Thyroid gland (tissue), 4 donors: ENCODE measurements around the gene POLL. TPM values are rescaled to one million over a fixed set of nuclear protein-coding genes. Genes with fewer than 3 reads are reported as not detected.

ENCODE experiments used
- DNase-seq, 2 donors: peaks; one replicate each; pipeline ENCODE4 v3.0.0-alpha.2; 2019
- H3K27ac ChIP-seq, 3 donors: fragments of 200-600 bp; sonication (generic); 1 replicate in 2 of 3; 2 replicates in 1 of 3; pipeline ENCODE4 v1.5.1; 2016 to 2019; ENCODE audit warnings: mild to moderate bottlenecking in 1 of 3, moderate library complexity in 1 of 3
- H3K27me3 ChIP-seq: fragments of 200-600 bp; sonication (generic); one replicate; pipeline ENCODE4 v1.5.1; 2019
- H3K36me3 ChIP-seq, 2 donors: fragments of 200-600 bp; sonication (generic); one replicate each; pipeline ENCODE4 v1.5.1; 2016 to 2019
- H3K4me1 ChIP-seq, 2 donors: fragments of 200-600 bp; sonication (generic); one replicate each; pipeline ENCODE4 v1.5.1; 2017 to 2019
- H3K4me3 ChIP-seq, 3 donors: fragments of 200-600 bp; sonication (generic); replicated peaks in 1 of 3; 1 replicate in 2 of 3; 2 replicates in 1 of 3; pipeline ENCODE4 v1.5.1; 2016; ENCODE audit warnings: mild to moderate bottlenecking in 1 of 3
- H3K9me3 ChIP-seq: fragments of 200-600 bp; sonication (generic); one replicate; pipeline ENCODE4 v1.5.1; 2017
- POLR2A ChIP-seq, 2 donors: fragments of 450-650 bp; IDR thresholded peaks; one replicate each; pipeline ENCODE4 v1.6.1; 2017; ENCODE audit warnings: antibody characterized with exemption in 2 of 2, mild to moderate bottlenecking in 2 of 2, moderate library complexity in 1 of 2
- WGBS, 2 donors: methylation state at CpG; one replicate each; pipeline ENCODE4 v1.1.5; 2017; 5-methylcytosine and 5-hydroxymethylcytosine counted together
- intact Hi-C: fragments of 100-400 bp; cut with DNase I; formaldehyde crosslinking; loops from one replicate; pipeline ENCODE4 v1.15.1; 2023
- total RNA-seq, 4 donors: library from RNA; depleted of rRNA; stranded (reverse); fragments of >200 nt; gene quantifications; one replicate each; pipeline ENCODE4 v1.2.3, GENCODE V29; 2016
- TF ChIP-seq, protein P1 (sequence below), 6 experiments: fragments of 200-600 bp in 3 of 6; fragments of 450-650 bp in 3 of 6; sonication (generic) in 3 of 6; IDR thresholded peaks; one replicate each; pipeline ENCODE4 v1.5.1; 2016 to 2019; ENCODE audit warnings: antibody characterized with exemption in 6 of 6, mild to moderate bottlenecking in 2 of 6, inconsistent platforms in 1 of 6, moderate library complexity in 1 of 6

The POLL gene
- total RNA-seq, 4 donors from 2014 or later, result 26.2 to 34.9 (median 33.1) TPM

DNA sequence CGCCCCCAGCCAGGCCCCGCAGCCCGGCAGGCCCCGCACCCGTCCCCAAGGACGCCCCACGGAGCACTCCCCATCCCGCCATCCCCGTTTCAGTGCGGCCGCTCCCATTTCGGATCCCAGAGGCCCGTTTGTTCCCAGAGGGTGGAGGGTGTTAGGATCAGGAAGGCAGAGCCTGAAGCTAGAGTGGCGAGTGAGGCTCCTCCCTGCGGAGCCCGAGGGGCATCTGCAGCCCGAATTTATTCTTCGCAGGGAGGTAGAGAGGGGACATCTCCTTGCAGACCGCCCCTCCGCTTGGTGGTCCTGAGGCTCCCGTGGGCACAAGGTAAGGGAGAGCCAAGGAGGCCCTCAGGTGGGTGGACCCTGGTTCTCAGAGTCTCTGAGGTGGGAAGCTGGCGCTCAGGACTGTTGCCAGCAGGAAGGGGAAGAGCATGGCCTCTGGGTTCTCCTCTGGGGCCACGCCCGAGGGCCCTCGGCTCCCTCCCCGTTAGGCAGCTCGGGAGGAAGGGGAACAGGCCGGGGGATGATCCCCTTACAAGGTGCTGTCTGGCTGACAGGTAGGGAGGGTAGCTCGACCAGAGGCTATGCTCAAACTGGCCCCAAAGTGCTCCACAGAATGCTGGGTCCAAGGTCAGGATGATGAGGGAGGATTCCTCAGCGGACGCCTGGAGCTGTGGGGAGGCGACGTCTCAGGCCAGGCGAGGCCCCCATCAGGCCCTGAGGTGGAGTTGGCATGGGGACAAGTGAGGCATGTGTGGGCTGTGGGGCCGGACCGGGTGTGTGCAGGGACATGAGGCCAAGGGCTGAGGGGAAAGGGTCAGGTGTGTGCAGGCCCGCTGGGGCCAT is 17.4 kb downstream of the POLL start:
- WGBS, 2 donors, result 12 to 14% methylated on average over 16 to 19 of the region's 37 CpGs
- DNase-seq, result no peak
- TF ChIP-seq, protein P1, sequence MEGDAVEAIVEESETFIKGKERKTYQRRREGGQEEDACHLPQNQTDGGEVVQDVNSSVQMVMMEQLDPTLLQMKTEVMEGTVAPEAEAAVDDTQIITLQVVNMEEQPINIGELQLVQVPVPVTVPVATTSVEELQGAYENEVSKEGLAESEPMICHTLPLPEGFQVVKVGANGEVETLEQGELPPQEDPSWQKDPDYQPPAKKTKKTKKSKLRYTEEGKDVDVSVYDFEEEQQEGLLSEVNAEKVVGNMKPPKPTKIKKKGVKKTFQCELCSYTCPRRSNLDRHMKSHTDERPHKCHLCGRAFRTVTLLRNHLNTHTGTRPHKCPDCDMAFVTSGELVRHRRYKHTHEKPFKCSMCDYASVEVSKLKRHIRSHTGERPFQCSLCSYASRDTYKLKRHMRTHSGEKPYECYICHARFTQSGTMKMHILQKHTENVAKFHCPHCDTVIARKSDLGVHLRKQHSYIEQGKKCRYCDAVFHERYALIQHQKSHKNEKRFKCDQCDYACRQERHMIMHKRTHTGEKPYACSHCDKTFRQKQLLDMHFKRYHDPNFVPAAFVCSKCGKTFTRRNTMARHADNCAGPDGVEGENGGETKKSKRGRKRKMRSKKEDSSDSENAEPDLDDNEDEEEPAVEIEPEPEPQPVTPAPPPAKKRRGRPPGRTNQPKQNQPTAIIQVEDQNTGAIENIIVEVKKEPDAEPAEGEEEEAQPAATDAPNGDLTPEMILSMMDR (IDR thresholded peaks at IDR 0.05), result peak in 2 of 6 experiments; percentile 26 to 32
- TF ChIP-seq POLR2A (IDR thresholded peaks at IDR 0.05), result no peak
- no peaks in the 10 kb centered on the region for H3K9me3 ChIP-seq
- H3K4me1 ChIP-seq, result peaks cover 6 to 20% of the 10 kb centered on the region in 2 donors
- H3K27ac ChIP-seq, result no peak overlapping the region
- peak overlapping the region in 1 of 3 donors; percentile 34 for H3K4me3 ChIP-seq
- peaks cover 5% of the 10 kb centered on the region for H3K27me3 ChIP-seq
- no peaks in the 10 kb centered on the region for H3K36me3 ChIP-seq
- intact Hi-C loops, result loop anchor here (5.0 kb wide), 1 partner anchor 358 kb away; no protein-coding TSS in a partner anchor

GRCh38 chr10:101569622-101570427 is 18.2 kb downstream of the POLL start:
- H3K27ac ChIP-seq, result no peak overlapping the region
- intact Hi-C loops, result loop anchor here (5.0 kb wide), 2 partner anchors 298 to 358 kb away; no protein-coding TSS in a partner anchor
- peak; percentile 67 to 74 for DNase-seq
- H3K36me3 ChIP-seq, result no peaks in the 10 kb centered on the region
- H3K4me3 ChIP-seq, result peak overlapping the region in 2 of 3 donors; percentile 11 to 34
- peaks cover 10% of the 10 kb centered on the region for H3K27me3 ChIP-seq
- no peaks in the 10 kb centered on the region for H3K9me3 ChIP-seq
- 2 to 3% methylated on average over 19 to 32 of the region's 56 CpGs for WGBS, 2 donors
- TF ChIP-seq POLR2A (IDR thresholded peaks at IDR 0.05), result no peak
- TF ChIP-seq, protein P1 (IDR thresholded peaks at IDR 0.05), result peak; percentile 41 to 99 (median 90)
- H3K4me1 ChIP-seq, result peaks cover 6 to 20% of the 10 kb centered on the region in 2 donors

DNA sequence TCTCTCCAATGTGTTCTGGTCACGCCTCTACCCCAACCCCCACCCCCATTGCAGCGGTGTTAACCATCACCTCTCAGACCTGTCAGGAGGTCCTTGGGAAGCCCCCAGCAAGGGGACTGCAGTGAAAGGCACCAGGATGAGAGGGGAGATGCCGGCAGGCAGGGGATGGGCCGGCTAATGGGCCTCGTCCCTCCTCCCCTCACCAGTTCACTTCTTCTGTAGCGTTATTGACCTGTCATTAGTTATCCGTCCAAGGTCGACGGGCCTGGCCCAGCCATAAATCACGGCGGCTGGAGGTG is 18.8 kb downstream of the POLL start:
- intact Hi-C loops, result loop anchor here (5.0 kb wide), 1 partner anchor 297 kb away; no protein-coding TSS in a partner anchor
- Histone ChIP-seq H3K27me3 (peaks cover 11% of the 10 kb centered on the region), H3K9me3 (no peaks in the 10 kb centered on the region), H3K36me3 (no peaks in the 10 kb centered on the region), H3K4me3 (no peak overlapping the region), H3K4me1 (peaks cover 6 to 20% of the 10 kb centered on the region in 2 donors), H3K27ac (no peak overlapping the region)
- 7 to 10% methylated on average over 8 to 11 of the region's 11 CpGs for WGBS, 2 donors
- TF ChIP-seq, protein P1 (IDR thresholded peaks at IDR 0.05), result no peak
- TF ChIP-seq POLR2A (IDR thresholded peaks at IDR 0.05), result no peak
- DNase-seq, result no peak

DNA sequence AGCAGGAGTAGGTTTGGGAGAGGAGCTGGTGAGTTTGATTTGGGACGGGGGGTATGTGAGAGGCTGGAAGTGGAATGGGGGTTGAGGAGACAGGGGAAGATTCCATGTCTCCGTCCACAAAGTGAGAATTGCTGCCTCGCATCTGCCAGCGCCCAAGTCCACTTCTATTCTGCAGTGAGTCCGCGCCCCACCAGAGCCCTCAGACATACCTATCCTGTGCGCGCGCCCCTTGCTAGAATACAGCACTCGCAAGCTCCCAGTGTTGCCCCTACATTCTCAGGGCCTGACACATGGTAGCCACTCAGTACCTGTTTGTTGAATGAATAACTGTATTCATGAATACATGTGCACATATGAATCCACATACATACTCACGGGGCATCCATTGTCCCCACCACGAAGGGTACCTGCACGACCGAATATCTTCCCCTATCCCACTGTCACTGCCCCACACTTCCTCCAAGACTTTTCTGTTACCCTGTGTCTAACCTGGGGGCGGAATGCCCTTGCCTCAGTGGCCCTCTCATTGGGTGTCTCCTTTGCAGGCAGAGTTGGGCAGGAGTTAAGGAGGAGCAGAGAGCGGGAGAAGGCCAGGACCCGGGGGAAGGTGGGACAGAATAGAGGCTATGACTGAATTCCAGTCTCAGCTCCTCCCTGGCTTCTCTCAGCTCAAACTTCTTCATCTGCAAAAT is 19.9 kb downstream of the POLL start:
- 82 to 87% methylated on average over 16 to 17 of the region's 17 CpGs for WGBS, 2 donors
- Histone ChIP-seq H3K36me3 (no peaks in the 10 kb centered on the region), H3K9me3 (no peaks in the 10 kb centered on the region), H3K4me3 (no peak overlapping the region), H3K4me1 (peaks cover 6 to 20% of the 10 kb centered on the region in 2 donors), H3K27ac (no peak overlapping the region), H3K27me3 (peaks cover 11% of the 10 kb centered on the region)
- intact Hi-C loops, result loop anchor here (5.0 kb wide), 1 partner anchor 296 kb away; no protein-coding TSS in a partner anchor
- no peak for DNase-seq
- TF ChIP-seq, protein P1 (IDR thresholded peaks at IDR 0.05), result no peak
- no peak for TF ChIP-seq POLR2A (IDR thresholded peaks at IDR 0.05)
